ENCODE results near the gene TCP11X1. TPM values are rescaled to one million over a fixed set of nuclear protein-coding genes. Genes with fewer than 3 reads are reported as not detected.
"Not testable (repeated sequence)": the region's sequence is repeated elsewhere in the genome, so short reads cannot be mapped to it uniquely, and the experiment has no call there.

Gene TCP11X1
- total RNA-seq, result not detected

DNA sequence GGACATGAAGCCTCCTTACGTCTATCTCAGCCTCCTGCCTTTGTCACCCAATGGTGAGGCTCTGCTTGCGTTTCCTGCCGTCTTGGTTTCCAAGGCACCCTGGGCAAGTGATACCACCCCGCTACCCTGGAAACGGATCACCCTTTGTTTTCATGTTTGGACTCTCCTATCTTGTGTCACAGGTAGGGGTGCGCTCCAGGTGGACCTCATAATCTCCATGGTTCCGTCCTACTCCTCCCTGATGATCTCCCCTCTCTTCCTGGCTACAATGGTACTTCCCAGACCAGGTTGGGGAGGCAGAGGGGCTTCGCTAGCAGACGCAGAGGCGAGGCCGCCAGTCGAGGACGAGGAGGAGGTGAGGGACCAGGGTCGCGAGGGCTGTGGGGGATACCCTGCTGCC, at the start of gene TCP11X1:
TCP11X1 (plus strand) TSS at position 316 of the 400 bp plus-strand sequence.
- H3K9me3 Mint-ChIP-seq; DNase-seq; H3K4me3 Mint-ChIP-seq; POLR2A ChIA-PET; CTCF ChIA-PET; H3K4me1 Mint-ChIP-seq; H3K27ac Mint-ChIP-seq; H3K36me3 Mint-ChIP-seq (ENCODE audit: low read depth); H3K27me3 Mint-ChIP-seq: not testable (repeated sequence)

DNA sequence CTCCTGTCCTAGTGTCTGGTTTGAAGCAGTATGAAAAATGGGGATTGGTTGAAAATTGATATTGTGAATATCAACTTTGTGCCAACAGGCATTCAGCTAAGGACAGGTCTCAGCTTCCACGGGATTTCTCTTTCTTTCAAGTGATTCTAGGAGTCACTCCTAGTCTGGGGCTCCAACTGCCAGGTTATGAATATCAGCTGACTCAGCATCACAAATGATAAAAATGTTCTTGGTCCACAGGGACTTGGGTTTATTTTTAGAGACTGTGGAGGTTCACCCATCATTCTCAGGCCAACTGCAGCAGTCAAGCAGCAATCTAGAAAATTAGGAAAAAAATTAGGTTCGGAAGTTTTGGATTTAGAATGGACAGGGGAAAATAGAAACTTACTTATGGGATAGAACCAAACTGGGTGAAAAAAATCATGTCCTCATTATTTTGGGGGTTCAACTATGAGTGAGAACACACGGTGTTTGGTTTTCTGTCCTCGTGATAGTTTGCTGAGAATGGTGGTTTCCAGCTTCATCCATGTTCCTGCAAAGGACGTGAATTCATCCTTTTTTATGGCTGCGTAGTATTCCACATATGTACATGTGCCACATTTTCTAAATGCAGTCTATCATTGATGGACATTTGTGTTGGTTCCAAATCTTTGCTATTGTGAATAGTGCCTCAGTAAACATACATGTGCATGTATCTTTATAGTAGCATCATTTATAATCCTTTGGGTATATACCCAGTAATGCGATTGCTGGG, 29.0 kb upstream of the TCP11X1 start:
- CTCF ChIA-PET, result no interaction called here
- H3K27me3 Mint-ChIP-seq, result no peaks in the 10 kb centered on the region
- H3K4me1 Mint-ChIP-seq, result no peaks in the 10 kb centered on the region
- DNase-seq, result no peak
- no peak overlapping the region for H3K27ac Mint-ChIP-seq
- no peak overlapping the region for H3K4me3 Mint-ChIP-seq
- POLR2A ChIA-PET, result no interaction called here
- H3K9me3 Mint-ChIP-seq, result peaks cover 2% of the 10 kb centered on the region
- H3K36me3 Mint-ChIP-seq (ENCODE audit: low read depth), result no peaks in the 10 kb centered on the region

DNA sequence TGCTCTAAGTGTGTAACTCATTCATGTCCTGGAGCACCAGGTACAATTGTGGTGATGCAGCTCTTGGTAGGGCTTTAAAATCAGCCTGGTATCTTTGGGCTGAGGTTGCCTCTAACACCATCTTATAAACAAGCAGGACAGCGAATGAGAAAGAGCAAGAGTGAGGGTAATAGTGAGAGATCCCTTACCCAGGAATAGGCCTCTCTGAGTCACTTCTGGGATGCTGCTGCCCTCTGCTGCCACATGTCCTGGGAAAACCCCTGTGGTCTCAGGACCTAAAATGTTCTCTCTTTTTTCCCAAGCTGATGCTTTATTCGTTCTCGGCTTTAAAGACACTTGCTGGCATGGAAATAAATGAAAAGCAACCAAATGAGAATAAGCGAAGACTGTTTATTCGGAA, 7.2 kb upstream of the TCP11X1 start:
- H3K36me3 Mint-ChIP-seq (ENCODE audit: low read depth); H3K27me3 Mint-ChIP-seq; H3K27ac Mint-ChIP-seq; POLR2A ChIA-PET; DNase-seq; CTCF ChIA-PET; H3K9me3 Mint-ChIP-seq; H3K4me1 Mint-ChIP-seq; H3K4me3 Mint-ChIP-seq: not testable (repeated sequence)

DNA sequence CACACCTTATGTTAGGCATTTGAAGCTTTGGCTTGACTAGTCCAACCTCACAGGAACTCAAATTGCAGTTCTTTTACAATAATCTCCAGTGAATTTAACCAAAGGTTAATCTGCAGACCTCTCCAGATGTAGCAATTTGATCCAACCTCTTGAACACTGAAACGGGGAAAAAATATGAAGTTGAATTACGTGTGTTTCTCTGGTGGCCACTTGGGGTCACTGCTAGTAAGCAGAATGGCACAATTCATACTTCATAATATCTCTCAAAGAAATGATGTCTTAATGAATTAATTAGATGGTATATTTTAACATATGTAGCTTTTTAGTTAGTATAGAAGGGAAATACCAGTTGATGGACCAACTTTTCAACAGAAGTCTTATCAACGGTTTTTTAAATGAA, 1.4 kb downstream of the TCP11X1 start:
- H3K27me3 Mint-ChIP-seq; H3K4me3 Mint-ChIP-seq; H3K27ac Mint-ChIP-seq; H3K9me3 Mint-ChIP-seq; POLR2A ChIA-PET; CTCF ChIA-PET; H3K36me3 Mint-ChIP-seq (ENCODE audit: low read depth); H3K4me1 Mint-ChIP-seq; DNase-seq: not testable (repeated sequence)

DNA sequence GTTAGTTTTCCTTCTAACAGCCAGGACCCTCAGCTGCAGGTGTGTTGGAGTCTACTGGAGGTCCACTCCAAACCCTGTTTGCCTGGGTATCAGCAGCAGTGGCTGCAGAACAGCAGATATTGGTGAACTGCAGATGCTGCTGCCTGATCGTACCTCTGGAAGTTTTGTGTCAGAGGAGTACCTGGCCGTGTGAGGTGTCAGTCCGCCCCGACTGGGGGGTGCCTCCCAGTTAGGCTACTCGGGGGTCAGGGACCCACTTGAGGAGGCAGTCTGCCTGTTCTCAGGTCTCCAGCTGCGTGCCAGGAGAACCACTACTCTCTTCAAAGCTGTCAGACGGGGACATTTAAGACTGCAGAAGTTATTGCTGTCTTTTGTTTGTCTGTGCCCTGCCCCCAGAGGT, 20.6 kb downstream of the TCP11X1 start:
- H3K27me3 Mint-ChIP-seq; H3K36me3 Mint-ChIP-seq (ENCODE audit: low read depth); H3K4me1 Mint-ChIP-seq; POLR2A ChIA-PET; H3K27ac Mint-ChIP-seq; H3K4me3 Mint-ChIP-seq; CTCF ChIA-PET; H3K9me3 Mint-ChIP-seq; DNase-seq: not testable (repeated sequence)

DNA sequence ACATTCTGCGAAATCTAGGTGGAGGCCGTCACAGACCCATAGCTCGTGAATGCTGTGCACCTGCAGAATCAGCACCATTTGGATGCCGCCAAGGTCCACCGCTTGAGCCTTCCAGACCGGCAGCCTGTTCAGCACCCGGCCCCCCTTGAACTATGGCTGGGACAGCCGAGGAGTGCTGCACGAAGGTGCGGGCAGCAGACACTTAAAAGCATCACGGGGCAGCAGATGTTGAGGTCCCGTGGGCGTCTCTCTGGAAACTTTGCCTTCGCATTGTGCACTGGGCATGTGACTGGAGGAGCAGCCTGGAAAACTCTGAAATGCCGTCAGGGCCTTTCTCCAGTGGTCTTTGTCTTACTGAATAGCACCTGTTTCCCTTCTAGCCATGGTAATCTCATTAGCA, 25.2 kb downstream of the TCP11X1 start:
- H3K27me3 Mint-ChIP-seq; CTCF ChIA-PET; H3K9me3 Mint-ChIP-seq; H3K27ac Mint-ChIP-seq; H3K4me3 Mint-ChIP-seq; H3K4me1 Mint-ChIP-seq; DNase-seq; H3K36me3 Mint-ChIP-seq (ENCODE audit: low read depth); POLR2A ChIA-PET: not testable (repeated sequence)

DNA sequence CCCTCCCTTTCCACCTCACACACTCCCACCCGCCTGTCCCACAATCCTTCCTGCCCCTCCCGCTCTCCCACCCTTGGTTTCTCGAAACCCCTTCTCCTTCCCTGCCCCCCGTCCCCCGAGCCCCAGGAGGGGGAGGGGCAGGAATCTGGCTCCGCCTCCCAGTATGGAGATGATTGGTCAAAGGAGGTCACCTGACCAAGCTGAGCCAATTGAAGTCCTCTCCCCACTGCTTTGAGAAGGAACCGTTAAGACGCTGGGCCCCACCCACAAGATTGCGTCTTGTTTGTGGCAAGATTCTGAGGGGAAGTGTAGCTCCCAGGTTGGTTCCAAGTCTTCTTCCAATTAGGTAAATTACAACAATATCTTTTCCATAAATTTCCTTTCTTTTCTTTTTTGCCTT, 31.8 kb downstream of the TCP11X1 start, which contains the start of gene NXF2:
NXF2 (plus strand) TSS at position 275 of the 400 bp plus-strand sequence. CDS start 59,912 bp downstream, outside the sequence.
- H3K4me1 Mint-ChIP-seq, POLR2A ChIA-PET: not testable (repeated sequence)

DNA sequence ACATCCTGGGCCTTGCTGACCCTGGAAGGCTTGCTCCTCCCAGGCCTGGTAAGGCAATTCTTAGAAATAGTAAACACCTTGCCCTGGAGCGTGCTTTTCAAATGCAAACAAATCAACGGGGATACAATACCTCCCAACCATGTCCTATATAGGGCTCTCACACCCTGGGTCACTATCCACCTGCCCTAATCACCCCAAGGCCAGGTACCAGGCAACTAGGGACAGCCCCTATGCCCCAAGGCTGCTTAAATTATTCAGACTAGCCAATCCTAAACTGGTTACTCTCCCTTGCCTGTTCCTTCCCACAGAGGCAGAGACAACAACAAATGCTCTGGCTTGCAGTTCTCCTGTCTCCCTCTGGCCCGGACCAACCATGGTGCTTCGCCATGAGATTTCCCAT, 57.1 kb downstream of the TCP11X1 start:
- H3K27me3 Mint-ChIP-seq; POLR2A ChIA-PET; H3K4me1 Mint-ChIP-seq; DNase-seq; H3K4me3 Mint-ChIP-seq; H3K27ac Mint-ChIP-seq; H3K36me3 Mint-ChIP-seq (ENCODE audit: low read depth); H3K9me3 Mint-ChIP-seq; CTCF ChIA-PET: not testable (repeated sequence)

More for the DNA sequence above, 31.8 kb downstream of the TCP11X1 start, which contains the start of gene NXF2:
- H3K27ac Mint-ChIP-seq; H3K9me3 Mint-ChIP-seq; H3K36me3 Mint-ChIP-seq (ENCODE audit: low read depth); DNase-seq; CTCF ChIA-PET; H3K27me3 Mint-ChIP-seq; H3K4me3 Mint-ChIP-seq: not testable (repeated sequence)

Other genes with a start within 250 kb of the TCP11X1 start
- not detected for gene TCEAL2, start 89.6 kb upstream of the TCP11X1 start, total RNA-seq
- not detected for gene TCEAL6, start 72.8 kb upstream of the TCP11X1 start, total RNA-seq
- 1 to 10 TPM; 5.2 to 7.0 TPM for gene BEX5, start 59.3 kb upstream of the TCP11X1 start, total RNA-seq
- gene NXF2, start 31.9 kb downstream of the TCP11X1 start, total RNA-seq, result not detected
- not detected for gene NXF2B, start 224.7 kb downstream of the TCP11X1 start, total RNA-seq